KOPT-K1 (cell line): Measurements from ENCODE around the gene KCNIP4.

ENCODE experiments used
- H3K27ac ChIP-seq: fragments of 200-600 bp; sonication (generic); 2 replicates; pipeline ENCODE4 v1.5.1; 2016; ENCODE audit warnings: antibody characterized with exemption, mild to moderate bottlenecking, low read depth, low read length; ENCODE audit not compliant: poor library complexity, severe bottlenecking
- H3K36me3 ChIP-seq: fragments of 200-600 bp; sonication (generic); 2 replicates; pipeline ENCODE4 v1.5.1; 2017; ENCODE audit warnings: antibody characterized with exemption, mild to moderate bottlenecking, low read length, moderate library complexity; ENCODE audit not compliant: insufficient read depth
- H3K9me3 ChIP-seq: fragments of 200-600 bp; sonication (generic); 2 replicates; pipeline ENCODE4 v1.5.1; 2017; ENCODE audit warnings: antibody characterized with exemption, low read length, mild to moderate bottlenecking; ENCODE audit not compliant: insufficient read depth, poor library complexity, severe bottlenecking

Gene KCNIP4

DNA sequence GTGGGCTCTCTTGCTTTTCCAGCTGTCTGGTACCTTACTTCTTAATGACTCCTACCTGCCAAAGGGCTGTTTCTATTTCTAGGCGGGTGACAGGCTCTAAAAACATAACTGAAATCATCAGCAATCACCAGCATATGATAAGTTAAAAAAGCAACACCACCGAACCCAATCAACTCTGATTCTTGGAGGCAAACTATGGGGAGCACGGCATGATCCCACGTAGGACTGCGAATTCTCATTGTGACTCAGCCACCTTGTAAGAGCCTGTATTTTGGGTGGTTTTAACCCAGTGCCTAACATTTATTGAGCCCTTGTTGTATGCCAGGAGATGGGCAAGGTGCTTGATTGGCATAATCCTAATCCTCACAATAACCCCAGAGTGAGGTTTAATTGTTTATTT lies 1091.5 kb downstream of the KCNIP4 start:
- peaks cover under 1% of the 10 kb centered on the region for H3K9me3 ChIP-seq
- no peak overlapping the region for H3K27ac ChIP-seq
- no peaks in the 10 kb centered on the region for H3K36me3 ChIP-seq

DNA sequence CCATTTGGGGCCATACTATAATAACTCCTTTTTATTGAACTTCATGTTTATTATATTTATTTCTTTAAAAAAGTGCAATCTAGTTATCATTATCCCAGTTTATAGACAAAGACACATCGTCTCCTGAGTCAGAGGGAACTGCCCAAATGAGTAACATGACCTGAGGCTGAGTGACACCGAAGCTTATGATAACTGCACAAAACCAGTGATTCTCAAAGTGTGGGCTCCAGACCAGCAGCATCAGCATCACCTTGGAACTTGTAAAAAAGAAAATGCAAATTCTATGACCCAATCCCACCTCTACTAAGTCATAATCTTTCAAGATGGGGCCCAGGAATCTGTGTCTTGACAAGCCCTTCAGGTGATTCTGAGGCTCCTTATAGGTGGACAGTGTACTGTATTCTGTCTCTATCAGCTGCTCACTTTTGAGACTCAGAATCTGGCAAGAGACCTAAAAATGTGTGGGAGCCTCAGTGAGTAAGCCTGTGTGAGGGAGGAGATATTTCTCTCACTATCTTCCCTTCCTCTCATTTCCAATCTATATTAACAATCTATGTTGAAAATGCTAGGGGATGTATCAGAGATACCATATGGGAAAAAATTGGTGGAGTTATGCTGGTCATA lies 1101.3 kb downstream of the KCNIP4 start:
- Histone ChIP-seq H3K36me3 (no peaks in the 10 kb centered on the region), H3K9me3 (peaks cover 5% of the 10 kb centered on the region), H3K27ac (no peak overlapping the region)

DNA sequence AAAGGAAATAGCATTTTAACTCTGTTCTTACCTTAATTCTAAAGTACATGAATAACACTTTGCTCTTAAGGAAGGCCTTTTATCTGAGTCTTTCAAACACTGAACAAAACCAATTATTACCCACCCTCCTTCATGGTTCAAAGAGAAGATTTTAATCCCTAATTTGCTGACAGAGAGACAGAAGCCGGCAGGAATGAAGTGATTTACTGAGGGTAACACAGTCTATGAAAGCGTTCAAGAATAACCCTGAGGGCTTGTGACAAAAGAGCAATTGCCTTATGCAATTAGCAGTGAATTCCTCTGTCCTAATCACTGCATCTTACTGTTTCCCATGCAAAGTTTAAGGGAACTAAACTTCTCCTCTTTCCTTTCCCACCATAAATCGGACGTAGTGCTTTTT lies 1104.3 kb downstream of the KCNIP4 start:
- Histone ChIP-seq H3K27ac (no peak overlapping the region), H3K9me3 (no peaks in the 10 kb centered on the region), H3K36me3 (no peaks in the 10 kb centered on the region)

GRCh38 chr4:20840648-20841190 lies 1107.9 kb downstream of the KCNIP4 start:
- Histone ChIP-seq H3K36me3 (no peaks in the 10 kb centered on the region), H3K27ac (no peak overlapping the region)

GRCh38 chr4:20839957-20840356 lies 1108.6 kb downstream of the KCNIP4 start:
- Histone ChIP-seq H3K36me3 (no peaks in the 10 kb centered on the region), H3K9me3 (no peaks in the 10 kb centered on the region), H3K27ac (no peak overlapping the region)

More at GRCh38 chr4:20840648-20841190, 1107.9 kb downstream of the KCNIP4 start:
- H3K9me3 ChIP-seq: no peaks in the 10 kb centered on the region

DNA sequence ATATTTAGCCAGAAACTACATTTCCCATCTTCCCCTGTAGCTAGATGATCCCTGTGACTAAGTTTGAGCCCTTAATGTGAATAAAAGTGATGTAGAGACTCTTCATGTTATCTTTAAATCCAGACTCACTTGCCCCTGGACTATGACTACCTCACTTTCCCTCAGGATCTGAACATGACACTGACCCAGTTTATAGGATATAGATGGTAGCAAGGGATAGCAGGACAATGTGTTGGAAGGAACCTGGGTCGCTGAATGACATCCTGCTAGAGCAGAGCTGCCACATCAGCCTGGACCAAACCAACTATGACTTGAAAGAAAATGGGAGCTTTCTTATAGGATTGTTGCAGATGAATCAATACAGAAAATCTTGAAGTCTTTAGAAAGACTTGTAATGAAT lies 1110.1 kb downstream of the KCNIP4 start:
- Histone ChIP-seq H3K27ac (no peak overlapping the region), H3K9me3 (no peaks in the 10 kb centered on the region), H3K36me3 (no peaks in the 10 kb centered on the region)

GRCh38 chr4:20832826-20833225 lies 1115.7 kb downstream of the KCNIP4 start:
- Histone ChIP-seq H3K27ac (no peak overlapping the region), H3K9me3 (no peaks in the 10 kb centered on the region), H3K36me3 (no peaks in the 10 kb centered on the region)

DNA sequence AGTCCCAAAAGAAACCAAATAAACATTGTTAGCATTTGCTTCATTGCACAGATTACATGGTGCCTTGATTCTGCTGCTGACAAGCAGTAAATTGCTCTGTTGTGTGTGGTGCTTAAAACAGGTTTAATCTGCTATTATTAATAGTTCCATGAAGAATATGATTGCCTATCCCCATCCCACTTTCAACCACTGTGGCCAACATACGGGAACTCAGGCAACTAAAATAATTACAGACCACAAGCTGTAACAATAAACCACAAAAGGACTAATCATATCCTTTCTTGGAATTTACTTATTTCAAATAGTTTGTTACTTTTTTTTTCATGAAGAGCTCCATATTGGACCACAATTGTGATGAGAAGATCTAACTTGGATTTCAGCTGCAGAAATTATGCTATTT lies 1116.8 kb downstream of the KCNIP4 start:
- Histone ChIP-seq H3K27ac (no peak overlapping the region), H3K9me3 (no peaks in the 10 kb centered on the region), H3K36me3 (no peaks in the 10 kb centered on the region)

DNA sequence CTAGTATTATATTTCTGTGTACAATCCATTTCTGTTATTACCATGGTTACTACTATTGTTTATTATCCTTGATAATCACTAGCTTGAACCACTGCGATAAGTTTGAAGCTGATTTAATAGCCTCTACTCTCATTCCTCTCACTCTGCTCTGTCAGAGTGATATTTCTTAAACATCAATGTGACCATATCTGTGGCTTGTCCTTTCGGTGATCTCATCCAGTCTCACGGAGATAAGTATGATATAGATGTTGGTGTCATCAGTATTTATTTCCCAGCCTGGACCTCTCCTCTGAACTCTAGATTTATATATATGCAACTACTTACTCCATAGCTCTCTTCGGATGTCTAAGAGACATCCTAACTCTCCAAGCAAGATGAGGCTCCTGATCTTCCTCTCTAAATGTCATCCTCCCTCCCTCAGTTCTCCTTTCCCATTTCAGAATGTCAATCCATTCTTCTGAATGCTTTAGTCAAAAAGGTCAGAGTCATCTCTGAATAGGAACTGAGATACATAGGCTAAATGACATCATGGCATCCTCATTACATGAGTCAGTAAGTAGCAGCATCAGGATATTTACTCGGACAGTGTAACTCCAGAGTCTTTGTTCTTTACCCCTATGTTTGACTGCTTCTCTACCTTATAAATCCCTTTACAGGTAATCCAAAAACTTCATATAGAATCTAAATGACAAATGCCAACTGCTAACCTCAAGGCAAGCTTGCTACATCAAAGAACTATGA lies 1118.8 kb downstream of the KCNIP4 start:
- H3K27ac ChIP-seq: no peak overlapping the region
- H3K36me3 ChIP-seq: no peaks in the 10 kb centered on the region
- no peaks in the 10 kb centered on the region for H3K9me3 ChIP-seq

GRCh38 chr4:20825505-20825904 lies 1123.1 kb downstream of the KCNIP4 start:
- no peak overlapping the region for H3K27ac ChIP-seq
- H3K36me3 ChIP-seq: no peaks in the 10 kb centered on the region
- H3K9me3 ChIP-seq: no peaks in the 10 kb centered on the region

DNA sequence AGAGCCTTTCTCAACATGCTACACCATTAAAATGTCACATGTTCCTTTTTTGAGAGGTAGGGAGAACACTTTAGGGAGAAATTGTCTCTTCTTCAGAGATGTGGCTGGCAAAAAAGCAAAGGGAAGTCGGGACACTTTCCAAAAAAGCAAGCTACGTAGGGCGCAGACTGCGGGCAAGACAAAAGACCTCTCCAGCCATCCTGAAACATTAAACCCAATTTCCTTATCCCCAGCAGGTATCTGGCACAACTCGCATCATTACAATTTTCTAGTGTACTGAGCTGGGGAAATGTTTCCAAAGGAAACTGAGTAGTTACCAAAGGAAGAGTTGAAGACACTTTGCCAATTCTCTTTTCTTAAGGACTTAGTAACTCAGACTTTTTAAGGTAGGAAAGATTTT lies 1132.3 kb downstream of the KCNIP4 start:
- no peak overlapping the region for H3K27ac ChIP-seq
- H3K9me3 ChIP-seq: no peaks in the 10 kb centered on the region
- no peaks in the 10 kb centered on the region for H3K36me3 ChIP-seq

- H3K36me3 ChIP-seq: no peaks in the 10 kb centered on the region
- H3K9me3 ChIP-seq: no peaks in the 10 kb centered on the region
- no peak overlapping the region for H3K27ac ChIP-seq
Observed at GRCh38 chr4:20813700-20814099, 1134.9 kb downstream of the KCNIP4 start.

GRCh38 chr4:20809812-20810211 lies 1138.8 kb downstream of the KCNIP4 start:
- Histone ChIP-seq H3K27ac (no peak overlapping the region), H3K36me3 (no peaks in the 10 kb centered on the region), H3K9me3 (no peaks in the 10 kb centered on the region)

GRCh38 chr4:20805716-20806115 lies 1142.9 kb downstream of the KCNIP4 start:
- Histone ChIP-seq H3K27ac (no peak overlapping the region), H3K9me3 (no peaks in the 10 kb centered on the region)

DNA sequence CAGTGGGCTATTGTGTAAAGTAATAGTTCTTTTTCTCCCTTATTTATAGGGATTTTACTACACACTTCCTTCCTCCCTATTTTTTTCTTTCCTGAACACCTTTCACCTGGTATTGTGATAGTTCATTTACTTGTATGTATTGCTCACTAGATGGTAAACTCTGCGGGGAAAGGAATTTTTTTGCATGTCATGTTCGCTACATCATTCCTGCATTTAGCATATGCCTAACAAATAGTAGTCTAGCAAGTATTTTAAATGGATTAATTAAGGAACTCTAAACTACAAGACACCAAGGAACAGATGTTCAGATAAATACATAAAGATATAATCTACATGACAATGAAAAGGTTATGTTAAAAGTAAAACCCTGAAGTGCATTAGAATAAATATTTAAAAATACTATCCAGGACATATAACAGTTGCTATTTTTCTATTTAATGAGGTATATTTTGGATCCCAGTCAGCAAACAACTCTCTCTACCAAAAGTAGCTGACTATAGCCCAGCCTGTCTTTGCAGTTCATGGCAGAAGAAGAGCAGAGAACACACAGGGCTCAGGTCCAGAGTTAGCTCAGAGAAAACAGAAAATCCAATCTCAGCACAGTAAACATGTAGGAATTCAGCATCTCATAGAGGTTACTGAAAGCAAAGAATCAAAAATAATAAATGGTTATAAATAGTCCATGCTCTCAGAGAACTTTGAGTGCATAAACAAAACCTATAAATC lies 1160.5 kb downstream of the KCNIP4 start:
- Histone ChIP-seq H3K9me3 (no peaks in the 10 kb centered on the region), H3K27ac (no peak overlapping the region), H3K36me3 (no peaks in the 10 kb centered on the region)

More at GRCh38 chr4:20805716-20806115, 1142.9 kb downstream of the KCNIP4 start:
- no peaks in the 10 kb centered on the region for H3K36me3 ChIP-seq
